A673 (cell line): ENCODE measurements around the gene FBN1. TPM values are rescaled to one million over a fixed set of nuclear protein-coding genes. Genes with fewer than 3 reads are reported as not detected.

Source experiments
- BruUV-seq: library from RNA; stranded (reverse); fragments of 400-500 nt; replicated peaks from 2 replicates; lab custom pipeline; 2021; lab: Mats Ljungman, UMichigan
- CTCF ChIA-PET: fragments of 300-600 bp; sonication (Branson Sonifier 250); formaldehyde crosslinking; loops from one replicate; lab custom pipeline; 2022; ENCODE audit warnings: antibody characterized with exemption; lab: Charles Lee
- POLR2A ChIA-PET: fragments of 300-600 bp; sonication (Branson Sonifier 250); formaldehyde crosslinking; loops from one replicate; lab custom pipeline; 2022; ENCODE audit warnings: antibody characterized with exemption; ENCODE audit not compliant: low non-redundant PET; lab: Charles Lee
- DNase-seq: peaks from one replicate; pipeline ENCODE4 v3.0.0-alpha.2; 2015; ENCODE audit warnings: low spot score
- H3K27ac ChIP-seq: fragments of 200-600 bp; sonication (generic); 2 replicates; pipeline ENCODE4 v1.5.1; 2016; ENCODE audit warnings: mixed run types, low read depth, mild to moderate bottlenecking, mixed read lengths, antibody characterized with exemption, low read length; ENCODE audit not compliant: poor library complexity, severe bottlenecking
- H3K27me3 ChIP-seq: fragments of 200-600 bp; sonication (generic); replicated peaks from 2 replicates; pipeline ENCODE4 v1.6.1; 2017; ENCODE audit warnings: mixed run types, low read depth, mild to moderate bottlenecking, mixed read lengths, antibody characterized with exemption, low read length; ENCODE audit not compliant: insufficient read depth, poor library complexity
- H3K36me3 ChIP-seq: fragments of 200-600 bp; sonication (generic); 2 replicates; pipeline ENCODE4 v1.6.1; 2016; ENCODE audit warnings: mixed run types, mild to moderate bottlenecking, mixed read lengths, antibody characterized with exemption, low read length; ENCODE audit not compliant: insufficient read depth, poor library complexity, severe bottlenecking
- H3K4me1 ChIP-seq: fragments of 200-600 bp; sonication (generic); 2 replicates; pipeline ENCODE4 v1.6.1; 2017; ENCODE audit warnings: mixed run types, mild to moderate bottlenecking, mixed read lengths, antibody characterized with exemption, low read length; ENCODE audit not compliant: insufficient read depth, poor library complexity, severe bottlenecking
- H3K4me3 ChIP-seq: fragments of 200-600 bp; sonication (generic); 2 replicates; pipeline ENCODE4 v1.5.1; 2016; ENCODE audit warnings: low read depth, mixed run types, mild to moderate bottlenecking, mixed read lengths, low read length; ENCODE audit not compliant: poor library complexity, severe bottlenecking
- H3K9me3 ChIP-seq: fragments of 200-600 bp; sonication (generic); 2 replicates; pipeline ENCODE4 v1.6.1; 2016; ENCODE audit warnings: mixed run types, low read depth, mild to moderate bottlenecking, mixed read lengths, antibody characterized with exemption, low read length; ENCODE audit not compliant: poor library complexity, severe bottlenecking
- CTCF ChIP-seq: fragments of 300-800, 200-600 bp; sonication (generic); conservative IDR thresholded peaks from 2 replicates; pipeline ENCODE4 v1.5.1; 2017; ENCODE audit warnings: low read depth, mild to moderate bottlenecking, antibody characterized with exemption, low read length, moderate library complexity, mixed read lengths
- EZH2 ChIP-seq: fragments of 200-600 bp; sonication (generic); IDR thresholded peaks from 2 replicates; pipeline ENCODE4 v1.6.1; 2017; ENCODE audit warnings: borderline replicate concordance, low read depth, mild to moderate bottlenecking, mixed read lengths, antibody characterized with exemption, low read length; ENCODE audit not compliant: poor library complexity, severe bottlenecking
- intact Hi-C: fragments of 100-400 bp; cut with micrococcal nuclease; formaldehyde crosslinking; loops from one replicate; pipeline ENCODE4 v1.10.0; 2022; ENCODE audit not compliant: unreplicated experiment
- total RNA-seq: library from RNA; stranded (reverse); gene quantifications from 2 replicates; pipeline ENCODE4 v1.2.3, GENCODE V29; 2021

The FBN1 gene
- total RNA-seq, 1 experiment from 2014 or later: 25.4 TPM

- Histone ChIP-seq H3K4me3 (no peak overlapping the region), H3K9me3 (no peaks in the 10 kb centered on the region), H3K27ac (no peak overlapping the region), H3K36me3 (no peaks in the 10 kb centered on the region), H3K27me3 (no peaks in the 10 kb centered on the region), H3K4me1 (no peaks in the 10 kb centered on the region)
- no TSS peak for BruUV-seq
- no peak for TF ChIP-seq CTCF
- no peak for TF ChIP-seq EZH2
- ChIA-PET CTCF (no interaction called here), POLR2A (no interaction called here)
- no peak for DNase-seq
- intact Hi-C loops: no loop called here
These were observed 150.9 kb downstream of the FBN1 start for GRCh38 chr15:48494631-48495030.

- TF ChIP-seq CTCF: no peak
- no peak for TF ChIP-seq EZH2
- DNase-seq: no peak
- Histone ChIP-seq H3K4me1 (no peaks in the 10 kb centered on the region), H3K9me3 (no peaks in the 10 kb centered on the region), H3K36me3 (no peaks in the 10 kb centered on the region), H3K27ac (no peak overlapping the region), H3K4me3 (no peak overlapping the region), H3K27me3 (no peaks in the 10 kb centered on the region)
- intact Hi-C loops: no loop called here
- ChIA-PET POLR2A (no interaction called here), CTCF (no interaction called here)
- no TSS peak for BruUV-seq
These were observed 151.7 kb downstream of the FBN1 start for GRCh38 chr15:48493763-48494225.

GRCh38 chr15:48493084-48493762, 152.3 kb downstream of the FBN1 start:
- intact Hi-C loops: no loop called here
- H3K9me3 ChIP-seq: no peaks in the 10 kb centered on the region
- H3K36me3 ChIP-seq: no peaks in the 10 kb centered on the region
- H3K27ac ChIP-seq: no peak overlapping the region
- TF ChIP-seq CTCF: no peak
- TF ChIP-seq EZH2: no peak
- H3K4me3 ChIP-seq: no peak overlapping the region
- no TSS peak for BruUV-seq
- CTCF ChIA-PET: no interaction called here
- H3K27me3 ChIP-seq: no peaks in the 10 kb centered on the region
- POLR2A ChIA-PET: no interaction called here
- no peak for DNase-seq
- H3K4me1 ChIP-seq: no peaks in the 10 kb centered on the region
